Measurements from ENCODE around the gene MLLT3.

DNA sequence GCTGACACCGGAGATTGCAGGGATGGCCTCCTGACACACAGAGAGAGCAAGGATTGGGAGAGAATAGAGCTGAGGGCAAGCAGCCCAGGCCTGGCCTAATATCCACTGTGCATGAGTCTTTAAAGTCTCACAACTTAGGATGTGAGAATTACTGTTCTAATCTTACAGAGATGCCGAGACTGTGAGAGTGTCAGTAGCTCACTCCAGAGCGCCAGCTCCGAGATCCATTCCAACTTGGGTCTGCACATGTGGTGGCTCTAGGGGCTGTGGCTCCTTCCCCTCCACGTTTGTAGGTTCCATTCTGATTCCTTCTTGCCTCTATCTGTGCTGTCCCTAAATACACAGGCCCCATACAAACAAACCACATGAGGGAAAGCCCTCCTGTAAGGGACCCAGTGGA, 304.6 kb downstream of the MLLT3 start:
- no peak for TF ChIP-seq EZH2 (IDR thresholded peaks at IDR 0.05; ENCODE audit: low read depth)
- TF ChIP-seq, protein P1, sequence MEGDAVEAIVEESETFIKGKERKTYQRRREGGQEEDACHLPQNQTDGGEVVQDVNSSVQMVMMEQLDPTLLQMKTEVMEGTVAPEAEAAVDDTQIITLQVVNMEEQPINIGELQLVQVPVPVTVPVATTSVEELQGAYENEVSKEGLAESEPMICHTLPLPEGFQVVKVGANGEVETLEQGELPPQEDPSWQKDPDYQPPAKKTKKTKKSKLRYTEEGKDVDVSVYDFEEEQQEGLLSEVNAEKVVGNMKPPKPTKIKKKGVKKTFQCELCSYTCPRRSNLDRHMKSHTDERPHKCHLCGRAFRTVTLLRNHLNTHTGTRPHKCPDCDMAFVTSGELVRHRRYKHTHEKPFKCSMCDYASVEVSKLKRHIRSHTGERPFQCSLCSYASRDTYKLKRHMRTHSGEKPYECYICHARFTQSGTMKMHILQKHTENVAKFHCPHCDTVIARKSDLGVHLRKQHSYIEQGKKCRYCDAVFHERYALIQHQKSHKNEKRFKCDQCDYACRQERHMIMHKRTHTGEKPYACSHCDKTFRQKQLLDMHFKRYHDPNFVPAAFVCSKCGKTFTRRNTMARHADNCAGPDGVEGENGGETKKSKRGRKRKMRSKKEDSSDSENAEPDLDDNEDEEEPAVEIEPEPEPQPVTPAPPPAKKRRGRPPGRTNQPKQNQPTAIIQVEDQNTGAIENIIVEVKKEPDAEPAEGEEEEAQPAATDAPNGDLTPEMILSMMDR (conservative IDR thresholded peaks at IDR 0.05) = no peak
